MCF 10A (cell line): Measurements from ENCODE around the gene MYRIP. TPM values are rescaled to one million over a fixed set of nuclear protein-coding genes. Genes with fewer than 3 reads are reported as not detected.

Source experiments
- BruUV-seq: library from RNA; stranded (reverse); fragments of 400-500 nt; replicated peaks from 2 replicates; lab custom pipeline; 2021; lab: Mats Ljungman, UMichigan
- CTCF ChIA-PET: fragments of 300-600 bp; sonication (Branson Sonifier 250); formaldehyde crosslinking; extraction: SDS; loops from one replicate; lab custom pipeline; 2021; ENCODE audit warnings: antibody characterized with exemption, inconsistent platforms; lab: Yijun Ruan, JAX
- POLR2A ChIA-PET: fragments of 300-600, 350-650 bp; sonication (Branson Sonifier 250); formaldehyde crosslinking; extraction: SDS; loops from one replicate; lab custom pipeline; 2020; ENCODE audit warnings: antibody characterized with exemption, inconsistent platforms; lab: Yijun Ruan, JAX
- DNase-seq: peaks from one replicate; pipeline ENCODE4 v3.0.0-alpha.2; 2018; ENCODE audit not compliant: unreplicated experiment
- H3K27ac Mint-ChIP-seq: one replicate; pipeline ENCODE4 v1.8.0; 2022; ENCODE audit warnings: mild to moderate bottlenecking, low read depth, mixed read lengths; ENCODE audit not compliant: unreplicated experiment
- H3K27me3 Mint-ChIP-seq: one replicate; pipeline ENCODE4 v1.8.0; 2022; ENCODE audit warnings: mixed read lengths; ENCODE audit not compliant: insufficient read depth, unreplicated experiment
- H3K36me3 Mint-ChIP-seq: one replicate; pipeline ENCODE4 v1.8.0; 2022; ENCODE audit warnings: mild to moderate bottlenecking, moderate library complexity, mixed read lengths; ENCODE audit not compliant: insufficient read depth, unreplicated experiment
- H3K4me1 Mint-ChIP-seq: one replicate; pipeline ENCODE4 v1.8.0; 2022; ENCODE audit warnings: mixed read lengths; ENCODE audit not compliant: insufficient read depth, unreplicated experiment
- H3K4me3 Mint-ChIP-seq: one replicate; pipeline ENCODE4 v1.8.0; 2022; ENCODE audit warnings: mild to moderate bottlenecking, moderate library complexity, mixed read lengths; ENCODE audit not compliant: unreplicated experiment
- H3K9me3 Mint-ChIP-seq: one replicate; pipeline ENCODE4 v1.8.0; 2022; ENCODE audit warnings: mixed read lengths; ENCODE audit not compliant: unreplicated experiment
- CTCF ChIP-seq: fragments of 200-600 bp; IDR thresholded peaks from one replicate; pipeline ENCODE4 v1.8.0; 2022; ENCODE audit warnings: antibody characterized with exemption, mild to moderate bottlenecking; ENCODE audit not compliant: unreplicated experiment
- intact Hi-C: fragments of 100-400 bp; cut with micrococcal nuclease; formaldehyde crosslinking; loops from 2 replicates; pipeline ENCODE4 v1.14.1; 2022
- total RNA-seq: library from RNA; stranded (reverse); gene quantifications from 2 replicates; pipeline ENCODE4 v1.2.3, GENCODE V29; 2022

MYRIP gene
- total RNA-seq, 1 experiment from 2014 or later, result 0.19 TPM

DNA sequence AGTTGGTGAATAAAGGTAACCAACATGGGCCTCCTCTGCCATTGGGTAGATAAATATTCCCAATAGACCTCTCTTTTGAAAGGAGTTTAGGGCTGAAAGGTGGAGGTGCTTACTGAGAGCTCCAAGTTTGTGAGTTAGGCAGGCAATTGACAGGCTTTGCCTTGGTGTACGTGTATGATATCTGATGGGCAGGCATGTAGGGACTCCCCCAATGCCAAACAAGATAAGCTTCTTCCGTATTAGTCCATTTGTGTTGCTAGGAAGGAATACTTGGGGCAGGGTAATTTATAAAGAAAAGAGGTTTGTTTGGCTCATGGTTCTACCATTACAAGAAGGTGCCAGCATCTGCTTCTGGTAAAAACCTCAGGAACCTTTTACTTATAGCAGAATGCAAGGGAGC is 339.4 kb downstream of the MYRIP start:
- intact Hi-C loops, result no loop called here

DNA sequence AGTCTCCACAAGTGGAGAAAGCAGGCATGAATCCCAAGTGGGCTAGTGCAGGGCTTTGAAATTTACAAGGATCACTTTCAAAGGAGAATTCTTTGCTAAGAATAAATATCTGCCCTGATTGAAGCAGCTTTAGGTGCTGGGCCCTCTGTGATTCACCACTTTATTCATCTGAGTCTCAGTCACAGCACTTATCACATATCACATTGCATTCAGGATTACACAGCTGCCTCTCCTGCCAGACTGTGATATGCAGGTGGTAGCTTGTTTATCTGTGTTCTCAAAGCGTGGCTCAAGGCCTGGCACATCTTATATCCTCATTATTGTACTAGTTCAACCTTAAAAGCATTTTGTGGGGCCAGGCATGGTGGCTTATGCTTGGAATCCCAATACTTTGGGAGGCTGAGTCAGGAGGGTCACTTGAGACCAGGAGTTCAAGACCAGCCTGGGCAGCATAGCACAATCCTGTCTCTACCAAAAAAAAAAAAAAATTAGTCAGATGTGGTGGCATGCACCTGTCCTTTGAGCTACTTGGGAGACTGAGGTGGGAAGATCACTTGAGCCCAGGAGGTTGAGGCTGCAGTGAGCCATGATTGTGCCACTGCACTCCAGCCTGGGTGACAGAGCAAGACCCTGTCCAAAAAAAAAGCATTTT is 343.2 kb downstream of the MYRIP start:
- ChIA-PET CTCF (interaction anchor here (0.7 to 0.9 kb wide), 2 partner anchors 13 to 517 kb away, joined by 3 to 4 read pairs; no protein-coding TSS in a partner anchor), POLR2A (interaction anchor here (0.6 to 1.1 kb wide), 2 partner anchors 83 to 108 kb away, joined by 3 to 7 read pairs; no protein-coding TSS in a partner anchor)
- Mint-ChIP-seq H3K4me3 (no peak overlapping the region), H3K36me3 (no peaks in the 10 kb centered on the region), H3K27ac (no peak overlapping the region), H3K27me3 (no peaks in the 10 kb centered on the region), H3K9me3 (peaks cover 2% of the 10 kb centered on the region), H3K4me1 (no peaks in the 10 kb centered on the region)
- BruUV-seq, result no TSS peak
- intact Hi-C loops, result no loop called here
- DNase-seq, result no peak
- TF ChIP-seq CTCF, result no peak

More for the DNA sequence above, 339.4 kb downstream of the MYRIP start:
- no peak overlapping the region for H3K27ac Mint-ChIP-seq
- H3K9me3 Mint-ChIP-seq, result no peaks in the 10 kb centered on the region
- BruUV-seq, result no TSS peak
- POLR2A ChIA-PET, result no interaction called here
- H3K4me1 Mint-ChIP-seq, result no peaks in the 10 kb centered on the region
- TF ChIP-seq CTCF, result no peak
- CTCF ChIA-PET, result no interaction called here
- H3K4me3 Mint-ChIP-seq, result no peak overlapping the region
- DNase-seq, result no peak
- H3K36me3 Mint-ChIP-seq, result no peaks in the 10 kb centered on the region
- no peaks in the 10 kb centered on the region for H3K27me3 Mint-ChIP-seq

DNA sequence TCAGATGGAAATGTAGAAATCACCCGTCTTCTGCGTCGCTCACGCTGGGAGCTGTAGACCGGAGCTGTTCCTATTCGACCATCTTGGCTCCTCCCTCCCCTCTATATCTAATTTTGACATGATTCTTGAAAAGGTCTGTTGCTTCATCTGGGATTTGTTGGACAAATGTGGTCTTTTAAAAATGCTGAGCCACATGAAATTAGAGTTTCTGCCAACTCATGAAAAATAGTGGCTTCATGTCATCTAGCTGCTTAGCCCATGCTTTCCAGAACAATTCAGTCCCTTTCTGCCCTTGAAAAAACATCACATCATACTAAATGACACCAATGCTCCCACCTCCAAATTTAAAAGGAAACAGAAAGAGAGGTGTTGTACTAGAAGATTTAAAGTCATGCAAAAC is 351.5 kb downstream of the MYRIP start:
- no peaks in the 10 kb centered on the region for H3K4me1 Mint-ChIP-seq
- H3K27me3 Mint-ChIP-seq, result no peaks in the 10 kb centered on the region
- no peak overlapping the region for H3K4me3 Mint-ChIP-seq
- POLR2A ChIA-PET, result no interaction called here
- intact Hi-C loops, result no loop called here
- TF ChIP-seq CTCF, result no peak
- no TSS peak for BruUV-seq
- peaks cover 7% of the 10 kb centered on the region for H3K9me3 Mint-ChIP-seq
- no peak for DNase-seq
- no peak overlapping the region for H3K27ac Mint-ChIP-seq
- CTCF ChIA-PET, result interaction anchor here (0.6 kb wide), 1 partner anchor 19 kb away, joined by 3 read pairs; no protein-coding TSS in a partner anchor
- H3K36me3 Mint-ChIP-seq, result no peaks in the 10 kb centered on the region

- Mint-ChIP-seq H3K9me3 (peaks cover 5% of the 10 kb centered on the region), H3K27ac (no peak overlapping the region), H3K36me3 (no peaks in the 10 kb centered on the region), H3K4me1 (no peaks in the 10 kb centered on the region), H3K27me3 (no peaks in the 10 kb centered on the region), H3K4me3 (no peak overlapping the region)
- no peak for TF ChIP-seq CTCF
- BruUV-seq, result no TSS peak
- ChIA-PET POLR2A (no interaction called here), CTCF (interaction anchor here (0.5 to 1.2 kb wide), 2 partner anchors 16 to 340 kb away, joined by 4 to 5 read pairs; no protein-coding TSS in a partner anchor)
- intact Hi-C loops, result no loop called here
- DNase-seq, result peak; percentile 12
Observed at GRCh38 chr3:40162616-40163015, 353.2 kb downstream of the MYRIP start.
